ENCODE results near the gene ALOX12B. TPM values are rescaled to one million over a fixed set of nuclear protein-coding genes. Genes with fewer than 3 reads are reported as not detected.

The ALOX12B gene
- polyA plus RNA-seq, 1 of the 3 experiments (the other 2 are of a cell fraction) = 0.20 TPM

- 20% methylated on average over 5 of the region's 5 CpGs for WGBS (ENCODE audit: low lambda C conversion rate)
- no peak overlapping the region for H2AFZ ChIP-seq (ENCODE audit: low read depth)
- CTCF ChIA-PET = interaction anchor here (0.6 to 8.8 kb wide), 5 partner anchors 12 to 1186 kb away, joined by 3 to 53 read pairs (median 5); no protein-coding TSS in a partner anchor
- H3K9me3 ChIP-seq = no peaks in the 10 kb centered on the region
- no peak overlapping the region for H3K27ac ChIP-seq (ENCODE audit: low read depth in 2 of 2, low read length in 1 of 2)
- peaks cover 20% of the 10 kb centered on the region for H3K27me3 ChIP-seq (ENCODE audit: insufficient read depth)
- no peaks in the 10 kb centered on the region for H3K9me2 ChIP-seq
- H3F3A ChIP-seq (replicated peaks; ENCODE audit: insufficient read depth) = no peaks in the 10 kb centered on the region
- H3K36me3 ChIP-seq (replicated peaks in 1 of 2; ENCODE audit: control insufficient read depth in 1 of 2, insufficient read depth in 2 of 2, low read length in 1 of 2) = no peaks in the 10 kb centered on the region
- H3K9ac ChIP-seq = no peak overlapping the region
- H3K4me1 ChIP-seq (ENCODE audit: control insufficient read depth in 1 of 2, insufficient read depth in 2 of 2, low read depth in 1 of 2, low read length in 1 of 2) = no peaks in the 10 kb centered on the region
- H4K20me1 ChIP-seq (ENCODE audit: insufficient read depth) = no peaks in the 10 kb centered on the region
- POLR2A ChIA-PET = no interaction called here
- no peak for DNase-seq
- H3K79me2 ChIP-seq (ENCODE audit: insufficient read depth) = no peaks in the 10 kb centered on the region
- no peak for TF ChIP-seq TAF1 (IDR thresholded peaks at IDR 0.05; ENCODE audit: borderline replicate concordance, low read depth, low read length)
- no peak for TF ChIP-seq MXI1 (IDR thresholded peaks at IDR 0.05; ENCODE audit: low read depth, low read length)
- TF ChIP-seq MEF2A (IDR thresholded peaks at IDR 0.05; ENCODE audit: borderline replicate concordance, low read depth) = no peak
- no peak for TF ChIP-seq NRF1 (IDR thresholded peaks at IDR 0.05; ENCODE audit: low read depth, low read length)
- TF ChIP-seq, protein P1, sequence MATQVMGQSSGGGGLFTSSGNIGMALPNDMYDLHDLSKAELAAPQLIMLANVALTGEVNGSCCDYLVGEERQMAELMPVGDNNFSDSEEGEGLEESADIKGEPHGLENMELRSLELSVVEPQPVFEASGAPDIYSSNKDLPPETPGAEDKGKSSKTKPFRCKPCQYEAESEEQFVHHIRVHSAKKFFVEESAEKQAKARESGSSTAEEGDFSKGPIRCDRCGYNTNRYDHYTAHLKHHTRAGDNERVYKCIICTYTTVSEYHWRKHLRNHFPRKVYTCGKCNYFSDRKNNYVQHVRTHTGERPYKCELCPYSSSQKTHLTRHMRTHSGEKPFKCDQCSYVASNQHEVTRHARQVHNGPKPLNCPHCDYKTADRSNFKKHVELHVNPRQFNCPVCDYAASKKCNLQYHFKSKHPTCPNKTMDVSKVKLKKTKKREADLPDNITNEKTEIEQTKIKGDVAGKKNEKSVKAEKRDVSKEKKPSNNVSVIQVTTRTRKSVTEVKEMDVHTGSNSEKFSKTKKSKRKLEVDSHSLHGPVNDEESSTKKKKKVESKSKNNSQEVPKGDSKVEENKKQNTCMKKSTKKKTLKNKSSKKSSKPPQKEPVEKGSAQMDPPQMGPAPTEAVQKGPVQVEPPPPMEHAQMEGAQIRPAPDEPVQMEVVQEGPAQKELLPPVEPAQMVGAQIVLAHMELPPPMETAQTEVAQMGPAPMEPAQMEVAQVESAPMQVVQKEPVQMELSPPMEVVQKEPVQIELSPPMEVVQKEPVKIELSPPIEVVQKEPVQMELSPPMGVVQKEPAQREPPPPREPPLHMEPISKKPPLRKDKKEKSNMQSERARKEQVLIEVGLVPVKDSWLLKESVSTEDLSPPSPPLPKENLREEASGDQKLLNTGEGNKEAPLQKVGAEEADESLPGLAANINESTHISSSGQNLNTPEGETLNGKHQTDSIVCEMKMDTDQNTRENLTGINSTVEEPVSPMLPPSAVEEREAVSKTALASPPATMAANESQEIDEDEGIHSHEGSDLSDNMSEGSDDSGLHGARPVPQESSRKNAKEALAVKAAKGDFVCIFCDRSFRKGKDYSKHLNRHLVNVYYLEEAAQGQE (IDR thresholded peaks at IDR 0.05; ENCODE audit: low read depth, low read length) = no peak
- TF ChIP-seq TEAD4 (IDR thresholded peaks at IDR 0.05; ENCODE audit: borderline replicate concordance, insufficient read depth) = no peak
- TF ChIP-seq RCOR1 (IDR thresholded peaks at IDR 0.05; ENCODE audit: low read length) = no peak
- TF ChIP-seq YY1 (IDR thresholded peaks at IDR 0.05; ENCODE audit: low read depth) = no peak
- no peak for TF ChIP-seq PBX3 (IDR thresholded peaks at IDR 0.05)
- no peak for TF ChIP-seq TCF12 (IDR thresholded peaks at IDR 0.05)
- no peak for TF ChIP-seq FOSL2 (IDR thresholded peaks at IDR 0.05; ENCODE audit: borderline replicate concordance, low read depth)
- TF ChIP-seq POLR2AphosphoS5 (IDR thresholded peaks at IDR 0.05; ENCODE audit: low read depth, low read length) = no peak
- TF ChIP-seq EZH2phosphoT487 (IDR thresholded peaks at IDR 0.05; ENCODE audit: borderline replicate concordance, low read depth) = no peak
- TF ChIP-seq GATA2 (CRISPR knock-in tag; IDR thresholded peaks at IDR 0.05) = no peak
- no peak for TF ChIP-seq FOXJ3 (CRISPR knock-in tag; IDR thresholded peaks at IDR 0.05)
- no peak for TF ChIP-seq ELF1 (IDR thresholded peaks at IDR 0.05)
- TF ChIP-seq, protein P2, sequence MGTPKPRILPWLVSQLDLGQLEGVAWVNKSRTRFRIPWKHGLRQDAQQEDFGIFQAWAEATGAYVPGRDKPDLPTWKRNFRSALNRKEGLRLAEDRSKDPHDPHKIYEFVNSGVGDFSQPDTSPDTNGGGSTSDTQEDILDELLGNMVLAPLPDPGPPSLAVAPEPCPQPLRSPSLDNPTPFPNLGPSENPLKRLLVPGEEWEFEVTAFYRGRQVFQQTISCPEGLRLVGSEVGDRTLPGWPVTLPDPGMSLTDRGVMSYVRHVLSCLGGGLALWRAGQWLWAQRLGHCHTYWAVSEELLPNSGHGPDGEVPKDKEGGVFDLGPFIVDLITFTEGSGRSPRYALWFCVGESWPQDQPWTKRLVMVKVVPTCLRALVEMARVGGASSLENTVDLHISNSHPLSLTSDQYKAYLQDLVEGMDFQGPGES (IDR thresholded peaks at IDR 0.05; ENCODE audit: low read depth, low read length) = no peak
- TF ChIP-seq SMC3 (IDR thresholded peaks at IDR 0.05; ENCODE audit: low read depth, low read length) = no peak
- TF ChIP-seq JUND (IDR thresholded peaks at IDR 0.05) = no peak
- TF ChIP-seq, protein P3, sequence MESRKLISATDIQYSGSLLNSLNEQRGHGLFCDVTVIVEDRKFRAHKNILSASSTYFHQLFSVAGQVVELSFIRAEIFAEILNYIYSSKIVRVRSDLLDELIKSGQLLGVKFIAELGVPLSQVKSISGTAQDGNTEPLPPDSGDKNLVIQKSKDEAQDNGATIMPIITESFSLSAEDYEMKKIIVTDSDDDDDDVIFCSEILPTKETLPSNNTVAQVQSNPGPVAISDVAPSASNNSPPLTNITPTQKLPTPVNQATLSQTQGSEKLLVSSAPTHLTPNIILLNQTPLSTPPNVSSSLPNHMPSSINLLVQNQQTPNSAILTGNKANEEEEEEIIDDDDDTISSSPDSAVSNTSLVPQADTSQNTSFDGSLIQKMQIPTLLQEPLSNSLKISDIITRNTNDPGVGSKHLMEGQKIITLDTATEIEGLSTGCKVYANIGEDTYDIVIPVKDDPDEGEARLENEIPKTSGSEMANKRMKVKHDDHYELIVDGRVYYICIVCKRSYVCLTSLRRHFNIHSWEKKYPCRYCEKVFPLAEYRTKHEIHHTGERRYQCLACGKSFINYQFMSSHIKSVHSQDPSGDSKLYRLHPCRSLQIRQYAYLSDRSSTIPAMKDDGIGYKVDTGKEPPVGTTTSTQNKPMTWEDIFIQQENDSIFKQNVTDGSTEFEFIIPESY (IDR thresholded peaks at IDR 0.05; ENCODE audit: borderline replicate concordance, low read depth) = no peak
- no peak overlapping the region for H3K4me2 ChIP-seq
- H3K4me3 ChIP-seq (ENCODE audit: low read depth in 2 of 2, low read length in 1 of 2) = no peak overlapping the region
Observed at GRCh38 chr17:8029121-8029520, 58.4 kb downstream of the ALOX12B start.
